ENCODE measurements around the gene MYMX.

Gene MYMX

GRCh38 chr6:44260451-44261297, 43.9 kb downstream of the MYMX start:
- TF ChIP-seq POLR2A (IDR thresholded peaks at IDR 0.05; ENCODE audit: extremely low read depth, insufficient read length): no peak
- TF ChIP-seq, protein P1, sequence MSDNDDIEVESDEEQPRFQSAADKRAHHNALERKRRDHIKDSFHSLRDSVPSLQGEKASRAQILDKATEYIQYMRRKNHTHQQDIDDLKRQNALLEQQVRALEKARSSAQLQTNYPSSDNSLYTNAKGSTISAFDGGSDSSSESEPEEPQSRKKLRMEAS (IDR thresholded peaks at IDR 0.05; ENCODE audit: low read depth, low read length): no peak
- no peak for TF ChIP-seq MYC (IDR thresholded peaks at IDR 0.05; ENCODE audit: low read depth, low read length)
- TF ChIP-seq CTCF (IDR thresholded peaks at IDR 0.05; ENCODE audit: low read depth, low read length): no peak
- no peak overlapping the region for H3K4me3 ChIP-seq (ENCODE audit: low read depth, low read length)
- peak; percentile 5 for DNase-seq (ENCODE audit: low read depth)

DNA sequence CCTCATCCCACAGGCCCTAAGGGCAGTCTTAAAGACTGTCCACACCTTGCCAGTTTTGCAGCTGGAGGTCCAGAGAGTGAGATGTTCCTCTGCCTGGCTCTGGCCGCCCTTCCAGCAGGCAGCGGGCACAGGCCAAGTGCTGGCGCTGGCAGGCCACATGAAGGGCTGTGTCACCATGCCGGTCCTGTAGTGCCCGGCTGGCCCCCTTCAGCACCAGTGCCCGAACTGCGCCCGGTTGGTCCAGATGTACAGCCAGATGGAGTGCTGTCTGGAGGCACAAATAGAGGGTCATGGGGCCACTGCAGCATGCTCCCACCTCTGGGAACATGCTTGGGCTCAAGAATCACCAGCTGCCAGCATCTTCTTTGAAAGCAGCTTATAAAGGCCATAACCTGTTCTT, 44.9 kb downstream of the MYMX start:
- no peak for DNase-seq (ENCODE audit: low read depth)
- TF ChIP-seq MYC (IDR thresholded peaks at IDR 0.05; ENCODE audit: low read depth, low read length) (no peak), CTCF (IDR thresholded peaks at IDR 0.05; ENCODE audit: low read depth, low read length) (no peak), POLR2A (IDR thresholded peaks at IDR 0.05; ENCODE audit: extremely low read depth, insufficient read length) (no peak)
- TF ChIP-seq, protein P1 (IDR thresholded peaks at IDR 0.05; ENCODE audit: low read depth, low read length): no peak
- no peak overlapping the region for H3K4me3 ChIP-seq (ENCODE audit: low read depth, low read length)

- TF ChIP-seq, protein P1 (IDR thresholded peaks at IDR 0.05; ENCODE audit: low read depth, low read length): no peak
- TF ChIP-seq MYC (IDR thresholded peaks at IDR 0.05; ENCODE audit: low read depth, low read length): no peak
- TF ChIP-seq POLR2A (IDR thresholded peaks at IDR 0.05; ENCODE audit: extremely low read depth, insufficient read length): no peak
- TF ChIP-seq CTCF (IDR thresholded peaks at IDR 0.05; ENCODE audit: low read depth, low read length): no peak
- H3K4me3 ChIP-seq (ENCODE audit: low read depth, low read length): peak overlapping the region; percentile 81
- DNase-seq (ENCODE audit: low read depth): no peak
These were observed 46.0 kb downstream of the MYMX start for GRCh38 chr6:44262467-44263353.

GRCh38 chr6:44263354-44264100, 46.8 kb downstream of the MYMX start:
- DNase-seq (ENCODE audit: low read depth): peak; percentile 80
- TF ChIP-seq, protein P1 (IDR thresholded peaks at IDR 0.05; ENCODE audit: low read depth, low read length): 0 out of 2 replicates have a peak, but pooled peaks have one; percentile 9
- no peak for TF ChIP-seq CTCF (IDR thresholded peaks at IDR 0.05; ENCODE audit: low read depth, low read length)
- H3K4me3 ChIP-seq (ENCODE audit: low read depth, low read length): peak overlapping the region; percentile 81

Data from NB4 (cell line).